IMR-90 (cell line): ENCODE results near the gene SRCAP. TPM values are rescaled to one million over a fixed set of nuclear protein-coding genes. Genes with fewer than 3 reads are reported as not detected.
A peak's percentile ranks its signal among the peaks of the same experiment; 100 is the strongest.

Experiments used
- ATAC-seq: fragments of 200-7000 bp; cut with Tn5 transposase; 2 replicates; pipeline ENCODE4 v1.9.1; 2020; ENCODE audit warnings: low read depth, mild to moderate bottlenecking, moderate library complexity
- BruUV-seq: library from RNA; stranded (reverse); fragments of 400-500 nt; replicated peaks from 2 replicates; lab custom pipeline; 2021; lab: Mats Ljungman, UMichigan
- CTCF ChIA-PET: fragments of 300-600 bp; formaldehyde crosslinking; extraction: SDS; loops from one replicate; lab custom pipeline; 2021; ENCODE audit warnings: antibody characterized with exemption; lab: Yijun Ruan, JAX
- POLR2A ChIA-PET: fragments of 300-600 bp; sonication (Branson Sonifier 250); formaldehyde crosslinking; loops from one replicate; lab custom pipeline; 2022; ENCODE audit warnings: antibody characterized with exemption; ENCODE audit not compliant: unreplicated experiment; lab: Charles Lee
- DNase-seq: peaks from one replicate; pipeline ENCODE4 v3.0.0; 2013
- H2AFZ ChIP-seq: replicated peaks from 2 replicates; pipeline ENCODE3; 2013; ENCODE audit warnings: low read length, mild to moderate bottlenecking; ENCODE audit not compliant: poor library complexity
- H2AK5ac ChIP-seq: 2 replicates; pipeline ENCODE4 v1.6.1; 2013; ENCODE audit warnings: low read depth, low read length, inconsistent platforms
- H2AK9ac ChIP-seq: replicated peaks from 2 replicates; pipeline ENCODE3; 2013; ENCODE audit warnings: mild to moderate bottlenecking, low read depth, low read length, moderate library complexity; ENCODE audit not compliant: poor library complexity
- H2BK120ac ChIP-seq: 2 replicates; pipeline ENCODE4 v1.6.1; 2013; ENCODE audit warnings: low read depth, low read length, inconsistent platforms
- H2BK15ac ChIP-seq: 3 replicates; pipeline ENCODE4 v1.6.1; 2013; ENCODE audit warnings: low read depth, low read length, inconsistent platforms
- H2BK20ac ChIP-seq: 2 replicates; pipeline ENCODE4 v1.6.1; 2013; ENCODE audit warnings: low read depth, mild to moderate bottlenecking, inconsistent platforms, low read length, moderate library complexity
- H2BK5ac ChIP-seq: 2 replicates; pipeline ENCODE4 v1.6.1; 2013; ENCODE audit warnings: mild to moderate bottlenecking, low read depth, low read length, inconsistent platforms; ENCODE audit not compliant: poor library complexity, severe bottlenecking
- H3K14ac ChIP-seq: replicated peaks from 2 replicates; pipeline ENCODE4 v1.6.1; 2013; ENCODE audit warnings: low read depth, low read length, inconsistent platforms
- H3K18ac ChIP-seq: 2 replicates; pipeline ENCODE4 v1.6.1; 2013; ENCODE audit warnings: low read depth, low read length, control low read depth
- H3K23ac ChIP-seq: 2 replicates; pipeline ENCODE4 v1.6.1; 2013; ENCODE audit warnings: low read depth, low read length, inconsistent platforms
- H3K27ac ChIP-seq: 2 replicates; pipeline ENCODE4 v1.5.1; 2013; ENCODE audit warnings: mild to moderate bottlenecking, control low read depth, low read length; ENCODE audit not compliant: insufficient read depth
- H3K27me3 ChIP-seq: 2 replicates; pipeline ENCODE4 v1.6.1; 2013; ENCODE audit warnings: low read length; ENCODE audit not compliant: control insufficient read depth, insufficient read depth
- H3K36me3 ChIP-seq: 2 replicates; pipeline ENCODE4 v1.6.1; 2013; ENCODE audit warnings: low read length, mixed read lengths; ENCODE audit not compliant: control insufficient read depth, insufficient read depth
- H3K4ac ChIP-seq: 2 replicates; pipeline ENCODE4 v1.6.1; 2013; ENCODE audit warnings: low read depth, low read length, inconsistent platforms
- H3K4me1 ChIP-seq: 2 replicates; pipeline ENCODE4 v1.6.1; 2013; ENCODE audit warnings: low read length, mixed read lengths; ENCODE audit not compliant: control insufficient read depth, insufficient read depth
- H3K4me2 ChIP-seq: 2 replicates; pipeline ENCODE4 v1.6.1; 2013; ENCODE audit warnings: low read depth, mild to moderate bottlenecking, control low read depth, low read length, moderate library complexity
- H3K4me3 ChIP-seq: 2 replicates; pipeline ENCODE4 v1.5.1; 2013; ENCODE audit warnings: low read depth, mild to moderate bottlenecking, control low read depth, low read length, moderate library complexity; ENCODE audit not compliant: insufficient read depth
- H3K56ac ChIP-seq: 2 replicates; pipeline ENCODE4 v1.6.1; 2013; ENCODE audit warnings: low read length, inconsistent platforms; ENCODE audit not compliant: insufficient read depth; ENCODE audit errors: extremely low read depth
- H3K79me1 ChIP-seq, 2 experiments: 2 replicates each; pipeline ENCODE4 v1.6.1; 2013; ENCODE audit warnings: low read length in 2 of 2, inconsistent platforms in 1 of 2, low read depth in 1 of 2
- H3K9ac ChIP-seq: 2 replicates; pipeline ENCODE4 v1.6.1; 2013; ENCODE audit warnings: low read depth, low read length, control low read depth
- H3K9me1 ChIP-seq: 2 replicates; pipeline ENCODE4 v1.6.1; 2013; ENCODE audit warnings: low read length, inconsistent platforms; ENCODE audit not compliant: insufficient read depth
- H3K9me3 ChIP-seq: 2 replicates; pipeline ENCODE4 v1.6.1; 2013; ENCODE audit warnings: low read length; ENCODE audit not compliant: control insufficient read depth, insufficient read depth
- H4K20me1 ChIP-seq: 2 replicates; pipeline ENCODE4 v1.6.1; 2013; ENCODE audit warnings: low read length, inconsistent platforms; ENCODE audit not compliant: insufficient read depth
- H4K5ac ChIP-seq: 2 replicates; pipeline ENCODE4 v1.6.1; 2013; ENCODE audit warnings: mild to moderate bottlenecking, low read depth, low read length, control low read depth
- H4K8ac ChIP-seq, 2 experiments: 2 replicates each; pipeline ENCODE4 v1.6.1; 2013; ENCODE audit warnings: low read depth in 2 of 2, low read length in 2 of 2, control low read depth in 1 of 2, inconsistent platforms in 1 of 2
- H4K91ac ChIP-seq: 2 replicates; pipeline ENCODE4 v1.6.1; 2013; ENCODE audit warnings: low read depth, low read length, inconsistent platforms; ENCODE audit not compliant: insufficient read depth
- BHLHE40 ChIP-seq: fragments of 150-350 bp; IDR thresholded peaks from 2 replicates; pipeline ENCODE4 v1.6.1; 2016; ENCODE audit warnings: mild to moderate bottlenecking, low read depth, low read length
- POLR2A ChIP-seq: IDR thresholded peaks from 2 replicates; pipeline ENCODE4 v1.6.1; 2012; ENCODE audit warnings: mild to moderate bottlenecking, low read depth, low read length
- USF2 ChIP-seq: fragments of 150-350 bp; IDR thresholded peaks from 2 replicates; pipeline ENCODE4 v1.6.1; 2017; ENCODE audit warnings: mild to moderate bottlenecking, antibody characterized with exemption, low read length, low read depth
- WGBS, 2 experiments: methylation state at CpG; one replicate each; pipeline versions ENCODE4 v1.1.5 to v1.1.7; 2013; ENCODE audit warnings: missing lambda C conversion rate in 2 of 2; ENCODE audit not compliant: insufficient read length in 1 of 2; ENCODE audit errors: extremely low coverage in 2 of 2; 5-methylcytosine and 5-hydroxymethylcytosine counted together
- dilution Hi-C: fragments of 300-500 bp; cut with HindIII; formaldehyde crosslinking; loops from one replicate; pipeline ENCODE4 v1.14.3; 2018; ENCODE audit warnings: low sequenced_read_pairs; ENCODE audit not compliant: unreplicated experiment
- in situ Hi-C: fragments of 300-500 bp; cut with MboI; formaldehyde crosslinking; loops from 3 replicates; pipeline ENCODE4 v1.14.3; 2019; ENCODE audit warnings: low sequenced_read_pairs, inconsistent platforms, mixed read lengths
- intact Hi-C: fragments of 100-400 bp; cut with micrococcal nuclease; formaldehyde crosslinking; loops from 2 replicates; pipeline ENCODE4 v1.10.0; 2022
- polyA plus RNA-seq, 3 experiments: library from polyadenylated mRNA; depleted of rRNA; stranded (reverse); fragments of >200 nt; gene quantifications; 2 replicates each; pipeline ENCODE4 v1.2.3, GENCODE V29; 2012; ENCODE audit warnings: low replicate concordance in 1 of 3
- total RNA-seq: library from RNA; depleted of rRNA; stranded (reverse); fragments of >200 nt; gene quantifications from 2 replicates; pipeline ENCODE4 v1.2.3, GENCODE V29; 2012

The SRCAP gene
- total and polyA plus RNA-seq, 2 of the 4 experiments (the other 2 are of a cell fraction): 4.5 to 8.2 TPM

- H3K79me1 ChIP-seq: peaks cover 6 to 31% of the 10 kb centered on the region in 2 experiments; a peak in 3 of 4 replicates
- H3K4me3 ChIP-seq: peak overlapping the region; percentile 85
- H3K4me2 ChIP-seq: peak overlapping the region; percentile 98
- no TSS peak for BruUV-seq
- H3K56ac ChIP-seq: peak overlapping the region; percentile 27; the same call in 1 of the 2 replicates
- peaks cover 8% of the 10 kb centered on the region for H3K4me1 ChIP-seq
- no peaks in the 10 kb centered on the region for H3K27me3 ChIP-seq
- ChIA-PET POLR2A (no interaction called here), CTCF (interaction anchor here (1.0 kb wide), 1 partner anchor 117 kb away, joined by 3 read pairs; no protein-coding TSS in a partner anchor)
- H3K4ac ChIP-seq: peak overlapping the region; percentile 99; the same call in 1 of the 2 replicates
- H2AK9ac ChIP-seq: peak overlapping the region; percentile 100
- 20% methylated on average over 10 of the region's 26 CpGs; no CpG with 5 or more reads in 1 of the 2 experiments for WGBS, 2 experiments
- TF ChIP-seq BHLHE40 (peak; percentile 80; the same call in 1 of the 2 replicates), POLR2A (no peak), USF2 (peak; percentile 49; the same call in 1 of the 2 replicates)
- 0 out of 2 replicates have a peak overlapping the region, but pooled peaks have one; percentile 17 for H2AK5ac ChIP-seq
- in situ Hi-C loops: no loop called here
- 0 out of 2 replicates have a peak overlapping the region, but pooled peaks have one; percentile 72 for H2BK120ac ChIP-seq
- H4K20me1 ChIP-seq: peaks cover 18% of the 10 kb centered on the region
- no peak overlapping the region for H3K18ac ChIP-seq
- peak overlapping the region; percentile 54 for H2BK5ac ChIP-seq
- H3K23ac ChIP-seq: peak overlapping the region; percentile 87
- peak overlapping the region; percentile 96 for H4K5ac ChIP-seq
- 0 out of 2 replicates have a peak overlapping the region, but pooled peaks have one; percentile 38 for H2BK20ac ChIP-seq
- intact Hi-C loops: loop anchor here (5.0 kb wide), 1 partner anchor 225 kb away; the partner anchor contains the start of gene FBXL19
- no peaks in the 10 kb centered on the region for H3K9me3 ChIP-seq
- H4K91ac ChIP-seq: peak overlapping the region; percentile 69
- H3K9ac ChIP-seq: peak overlapping the region; percentile 82
- H3K27ac ChIP-seq: peak overlapping the region; percentile 71
- peaks cover 15% of the 10 kb centered on the region for H3K36me3 ChIP-seq
- H2BK15ac ChIP-seq: no peak overlapping the region
- ATAC-seq: no peak; the same call in 1 of the 2 replicates
- peak overlapping the region; percentile 88 to 98 for H4K8ac ChIP-seq
- dilution Hi-C loops: no loop called here
- peak overlapping the region; percentile 100 for H2AFZ ChIP-seq
- peak; percentile 94 for DNase-seq
- peak overlapping the region; percentile 98 for H3K14ac ChIP-seq
- H3K9me1 ChIP-seq: peaks cover 7% of the 10 kb centered on the region
Measured at GRCh38 chr16:30697264-30698138, 1.5 kb upstream of the SRCAP start.
